CD14-positive monocyte (primary cell): ENCODE data around the gene SFXN2. TPM values are rescaled to one million over a fixed set of nuclear protein-coding genes. Genes with fewer than 3 reads are reported as not detected.
A peak's percentile ranks its signal among the peaks of the same experiment; 100 is the strongest.

Experiments
- DNase-seq, 3 donors: peaks; one replicate each; pipeline ENCODE4 v3.0.0-alpha.2; 2011 to 2022
- H2AFZ ChIP-seq: 2 replicates; pipeline ENCODE4 v1.6.0; 2012; ENCODE audit warnings: mild to moderate bottlenecking, low read depth, low read length, inconsistent platforms; ENCODE audit not compliant: insufficient read depth, poor library complexity, severe bottlenecking
- H3K27ac ChIP-seq, 2 donors: 1 replicate in 1 of 2; 2 replicates in 1 of 2; pipeline ENCODE4 v1.5.1; 2012 to 2013; ENCODE audit warnings: low read length in 2 of 2, control low read depth in 1 of 2, inconsistent platforms in 1 of 2, low read depth in 1 of 2, mild to moderate bottlenecking in 1 of 2
- H3K27me3 ChIP-seq, 2 donors: one replicate each; pipeline versions ENCODE4 v1.6.0 to v1.6.1; 2011 to 2013; ENCODE audit warnings: low read length in 2 of 2; ENCODE audit not compliant: control insufficient read depth in 2 of 2, insufficient read depth in 2 of 2
- H3K36me3 ChIP-seq, 2 donors: replicated peaks in 1 of 2; 1 replicate in 1 of 2; 2 replicates in 1 of 2; pipeline versions ENCODE4 v1.5.1 to v1.6.1; 2012 to 2013; ENCODE audit warnings: low read length in 2 of 2, control low read depth in 1 of 2, inconsistent platforms in 1 of 2, mild to moderate bottlenecking in 1 of 2; ENCODE audit not compliant: insufficient read depth in 2 of 2, control insufficient read depth in 1 of 2
- H3K4me1 ChIP-seq, 2 donors: 1 replicate in 1 of 2; 2 replicates in 1 of 2; pipeline versions ENCODE4 v1.5.1 to v1.6.1; 2012 to 2013; ENCODE audit warnings: low read length in 2 of 2, control low read depth in 1 of 2, inconsistent platforms in 1 of 2, mild to moderate bottlenecking in 1 of 2, moderate library complexity in 1 of 2; ENCODE audit not compliant: insufficient read depth in 2 of 2, control insufficient read depth in 1 of 2
- H3K4me2 ChIP-seq: replicated peaks from 2 replicates; pipeline ENCODE3; 2012; ENCODE audit warnings: low read length, moderate library complexity, mild to moderate bottlenecking; ENCODE audit not compliant: poor library complexity, severe bottlenecking; ENCODE audit errors: extremely low read depth
- H3K4me3 ChIP-seq, 3 experiments: fragments of 200-600 bp in 1 of 3; sonication (generic) in 1 of 3; replicated peaks in 1 of 3; 1 replicate in 2 of 3; 2 replicates in 1 of 3; pipeline ENCODE4 v1.5.1; 2011 to 2013; ENCODE audit warnings: low read length in 3 of 3, mild to moderate bottlenecking in 3 of 3, control low read depth in 2 of 3, low read depth in 2 of 3, inconsistent platforms in 1 of 3, moderate library complexity in 1 of 3
- H3K79me2 ChIP-seq: 2 replicates; pipeline ENCODE4 v1.6.0; 2012; ENCODE audit warnings: mild to moderate bottlenecking, control low read depth, inconsistent platforms, low read length, moderate library complexity; ENCODE audit not compliant: insufficient read depth
- H3K9ac ChIP-seq: 2 replicates; pipeline ENCODE4 v1.6.0; 2017; ENCODE audit warnings: low read length, mild to moderate bottlenecking; ENCODE audit not compliant: insufficient read depth, poor library complexity, severe bottlenecking
- H3K9me3 ChIP-seq, 2 donors: replicated peaks in 1 of 2; 1 replicate in 1 of 2; 2 replicates in 1 of 2; pipeline versions ENCODE4 v1.5.1 to v1.6.1; 2012 to 2013; ENCODE audit warnings: low read length in 2 of 2, control low read depth in 1 of 2; ENCODE audit not compliant: control insufficient read depth in 1 of 2, insufficient read depth in 1 of 2
- H4K20me1 ChIP-seq: 2 replicates; pipeline ENCODE4 v1.6.0; 2012; ENCODE audit warnings: mild to moderate bottlenecking, low read length, control low read depth, moderate library complexity; ENCODE audit not compliant: insufficient read depth
- H3K27ac Mint-ChIP-seq, 7 donors: one replicate each; pipeline ENCODE4 v1.8.0; 2020; ENCODE audit warnings: mild to moderate bottlenecking in 7 of 7, mixed read lengths in 7 of 7, moderate library complexity in 6 of 7, inconsistent platforms in 2 of 7
- H3K27me3 Mint-ChIP-seq, 3 donors: one replicate each; pipeline ENCODE4 v1.8.0; 2021 to 2022; ENCODE audit warnings: low read depth in 3 of 3, mild to moderate bottlenecking in 3 of 3, mixed read lengths in 3 of 3, moderate library complexity in 3 of 3, inconsistent platforms in 1 of 3
- H3K36me3 Mint-ChIP-seq, 2 donors: one replicate each; pipeline ENCODE4 v1.8.0; 2020; ENCODE audit warnings: mixed read lengths in 2 of 2, inconsistent platforms in 1 of 2, mild to moderate bottlenecking in 1 of 2
- H3K4me1 Mint-ChIP-seq: one replicate; pipeline ENCODE4 v1.8.0; 2020; ENCODE audit warnings: mild to moderate bottlenecking, mixed read lengths
- H3K4me3 Mint-ChIP-seq, 2 donors: one replicate each; pipeline ENCODE4 v1.8.0; 2020; ENCODE audit warnings: mild to moderate bottlenecking in 2 of 2, mixed read lengths in 2 of 2, moderate library complexity in 1 of 2
- H3K9me3 Mint-ChIP-seq, 7 donors: one replicate each; pipeline ENCODE4 v1.8.0; 2020 to 2022; ENCODE audit warnings: mixed read lengths in 7 of 7, mild to moderate bottlenecking in 6 of 7, moderate library complexity in 6 of 7, inconsistent platforms in 2 of 7
- WGBS: methylation state at CpG from one replicate; pipeline ENCODE4 v1.1.5; 2013; ENCODE audit warnings: missing lambda C conversion rate; ENCODE audit not compliant: insufficient coverage; 5-methylcytosine and 5-hydroxymethylcytosine counted together
- intact Hi-C, 2 donors: fragments of 100-400 bp; cut with micrococcal nuclease; formaldehyde crosslinking; loops; one replicate each; pipeline versions ENCODE4 v1.15.0 to v1.15.1; 2023
- polyA plus RNA-seq, 3 donors: library from polyadenylated mRNA; depleted of rRNA in 1 of 3; unstranded in 2 of 3; stranded (reverse) in 1 of 3; fragments of 300-500 nt in 2 of 3; fragments of >200 nt in 1 of 3; fragmentation: Illumina TruSeq in 2 of 3; gene quantifications; 1 replicate in 2 of 3; 2 replicates in 1 of 3; pipeline ENCODE4 v1.2.3, GENCODE V29; 2012 to 2021
- TF ChIP-seq, protein P1 (sequence below): fragments of 200-600 bp; IDR thresholded peaks from one replicate; pipeline ENCODE4 v1.8.0; 2022; ENCODE audit warnings: antibody characterized with exemption, mild to moderate bottlenecking

Gene SFXN2
- polyA plus RNA-seq, 3 donors = 1.3 to 2.0 (median 1.8) TPM

DNA sequence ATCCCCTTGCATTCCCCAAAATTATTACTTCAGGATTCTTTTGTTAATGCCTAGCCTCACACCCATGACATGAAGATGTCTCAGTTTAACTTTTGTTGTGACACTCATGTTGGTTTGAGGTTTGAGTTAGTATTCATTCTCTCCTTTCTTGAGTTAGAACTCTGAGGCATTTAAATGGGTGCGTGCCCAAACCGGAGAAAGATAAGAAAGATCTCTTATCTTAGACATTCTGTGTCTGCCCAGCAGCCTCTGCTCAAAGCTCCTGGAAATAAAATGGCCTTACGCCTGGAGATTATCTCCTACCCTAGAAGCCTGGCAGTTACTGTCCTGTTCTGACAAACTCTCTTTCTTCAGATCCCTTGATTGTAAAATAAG is 55.7 kb downstream of the SFXN2 start:
- peaks cover 25% of the 10 kb centered on the region for H3K4me1 Mint-ChIP-seq
- H3K36me3 Mint-ChIP-seq = peaks cover 27 to 53% of the 10 kb centered on the region in 2 donors
- Histone ChIP-seq H3K9me3 (no peaks in the 10 kb centered on the region), H3K79me2 (peaks cover 54% of the 10 kb centered on the region), H3K36me3 (peaks cover 11 to 19% of the 10 kb centered on the region in 2 donors), H3K4me1 (peaks cover 22 to 25% of the 10 kb centered on the region in 2 donors), H3K4me2 (no peak overlapping the region), H4K20me1 (peaks cover 39% of the 10 kb centered on the region), H3K9ac (no peak overlapping the region), H2AFZ (no peak overlapping the region), H3K4me3 (no peak overlapping the region), H3K27me3 (no peaks in the 10 kb centered on the region), H3K27ac (peak overlapping the region in 1 of 2 donors; percentile 18)
- H3K4me3 Mint-ChIP-seq = no peak overlapping the region
- no peaks in the 10 kb centered on the region for H3K27me3 Mint-ChIP-seq
- no peaks in the 10 kb centered on the region for H3K9me3 Mint-ChIP-seq
- H3K27ac Mint-ChIP-seq = peak overlapping the region in 2 of 7 donors; percentile 60 to 75
- DNase-seq = no peak
- intact Hi-C loops = loop anchor here (5.0 kb wide), 1 partner anchor 47 kb away; no protein-coding TSS in a partner anchor
- TF ChIP-seq, protein P1, sequence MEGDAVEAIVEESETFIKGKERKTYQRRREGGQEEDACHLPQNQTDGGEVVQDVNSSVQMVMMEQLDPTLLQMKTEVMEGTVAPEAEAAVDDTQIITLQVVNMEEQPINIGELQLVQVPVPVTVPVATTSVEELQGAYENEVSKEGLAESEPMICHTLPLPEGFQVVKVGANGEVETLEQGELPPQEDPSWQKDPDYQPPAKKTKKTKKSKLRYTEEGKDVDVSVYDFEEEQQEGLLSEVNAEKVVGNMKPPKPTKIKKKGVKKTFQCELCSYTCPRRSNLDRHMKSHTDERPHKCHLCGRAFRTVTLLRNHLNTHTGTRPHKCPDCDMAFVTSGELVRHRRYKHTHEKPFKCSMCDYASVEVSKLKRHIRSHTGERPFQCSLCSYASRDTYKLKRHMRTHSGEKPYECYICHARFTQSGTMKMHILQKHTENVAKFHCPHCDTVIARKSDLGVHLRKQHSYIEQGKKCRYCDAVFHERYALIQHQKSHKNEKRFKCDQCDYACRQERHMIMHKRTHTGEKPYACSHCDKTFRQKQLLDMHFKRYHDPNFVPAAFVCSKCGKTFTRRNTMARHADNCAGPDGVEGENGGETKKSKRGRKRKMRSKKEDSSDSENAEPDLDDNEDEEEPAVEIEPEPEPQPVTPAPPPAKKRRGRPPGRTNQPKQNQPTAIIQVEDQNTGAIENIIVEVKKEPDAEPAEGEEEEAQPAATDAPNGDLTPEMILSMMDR = no peak
- 100% methylated on average over 1 of the region's 3 CpGs for WGBS

DNA sequence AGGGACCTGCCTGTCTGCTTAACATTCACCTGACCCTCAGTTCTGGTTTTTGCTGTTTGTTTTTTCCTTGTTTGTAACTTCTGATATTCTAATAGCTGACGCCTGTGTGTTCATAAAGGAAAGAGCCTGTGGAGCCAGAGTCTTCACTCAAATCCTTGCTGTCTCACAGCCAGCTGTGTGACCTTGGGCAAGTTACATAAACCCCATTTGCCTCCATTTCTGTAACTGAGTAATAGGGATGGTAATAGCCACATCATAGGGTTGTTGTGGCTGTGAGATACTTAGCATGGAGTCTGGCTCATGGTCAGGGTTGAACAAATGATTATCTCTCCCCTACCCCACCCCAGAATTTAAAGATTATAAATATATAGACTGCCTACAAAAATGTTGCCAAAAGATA is 56.4 kb downstream of the SFXN2 start:
- Mint-ChIP-seq H3K4me1 (peaks cover 32% of the 10 kb centered on the region), H3K27me3 (no peaks in the 10 kb centered on the region), H3K36me3 (peaks cover 26 to 53% of the 10 kb centered on the region in 2 donors), H3K9me3 (no peaks in the 10 kb centered on the region), H3K4me3 (no peak overlapping the region), H3K27ac (peak overlapping the region in 4 of 7 donors; percentile 57 to 75 (median 60))
- DNase-seq = no peak
- Histone ChIP-seq H2AFZ (no peak overlapping the region), H3K4me1 (peaks cover 29 to 32% of the 10 kb centered on the region in 2 donors), H3K36me3 (peaks cover 4 to 12% of the 10 kb centered on the region in 2 donors), H3K4me3 (no peak overlapping the region), H3K9ac (no peak overlapping the region), H4K20me1 (peaks cover 39% of the 10 kb centered on the region), H3K27me3 (no peaks in the 10 kb centered on the region), H3K79me2 (peaks cover 54% of the 10 kb centered on the region), H3K27ac (peak overlapping the region in 1 of 2 donors; percentile 18), H3K4me2 (no peak overlapping the region), H3K9me3 (no peaks in the 10 kb centered on the region)
- intact Hi-C loops = loop anchor here (5.0 kb wide), 1 partner anchor 47 kb away; no protein-coding TSS in a partner anchor
- no CpG with 5 or more reads among the region's 1 CpG for WGBS
- TF ChIP-seq, protein P1 = no peak
